HL-60/S4 treated with phorbol 12-myristate 13-acetate at 8.2 ng/mL for 4 days and 3 days (cell line): ENCODE results near the gene SANBR.
"Not testable (repeated sequence)": the region's sequence is repeated elsewhere in the genome, so short reads cannot be mapped to it uniquely, and the experiment has no call there.

ENCODE experiments used
- in situ Hi-C: fragments of 300-500 bp; cut with MboI; formaldehyde crosslinking; loops from 2 replicates; pipeline ENCODE4 v1.15.0; 2022; ENCODE audit warnings: low sequenced_read_pairs

SANBR gene

GRCh38 chr2:61065714-61066709 lies at the start of gene SANBR:
Gene SANBR, plus strand, starts transcription at chr2:61065871. Its CDS starts 4,480 bp downstream, at chr2:61070351.
- in situ Hi-C loops: no loop called here

GRCh38 chr2:61015976-61016375 lies 49.7 kb upstream of the SANBR start:
- in situ Hi-C loops: no loop called here

DNA sequence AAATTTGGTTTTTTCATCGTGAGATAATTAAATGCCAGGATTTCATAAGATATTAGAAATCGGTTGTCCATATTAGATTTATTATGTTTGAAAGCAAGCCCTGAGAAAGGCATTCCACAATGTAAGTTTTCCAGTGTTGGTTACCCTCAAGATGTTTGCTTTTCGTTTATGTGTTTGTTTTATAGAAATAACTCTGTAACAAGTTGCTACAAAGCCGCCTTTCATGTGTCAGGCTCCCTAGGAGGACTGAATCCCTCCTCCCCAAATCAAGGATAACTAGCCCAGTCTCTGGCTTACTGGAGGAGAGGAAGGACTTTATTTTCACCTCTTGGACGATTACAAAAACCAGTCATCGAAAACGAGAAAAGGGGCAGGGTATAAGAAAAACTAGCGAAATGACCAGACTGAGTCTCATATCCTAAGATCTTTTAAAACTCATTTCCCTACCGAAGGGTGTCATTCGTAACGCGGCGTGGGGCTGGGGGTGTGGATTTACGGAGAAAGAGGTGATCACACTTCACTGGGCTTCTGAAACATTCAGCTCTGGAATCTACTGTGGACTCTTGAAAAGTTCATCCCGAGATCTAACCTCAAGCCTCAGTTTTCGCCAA lies 49.2 kb upstream of the SANBR start:
- in situ Hi-C loops: no loop called here

DNA sequence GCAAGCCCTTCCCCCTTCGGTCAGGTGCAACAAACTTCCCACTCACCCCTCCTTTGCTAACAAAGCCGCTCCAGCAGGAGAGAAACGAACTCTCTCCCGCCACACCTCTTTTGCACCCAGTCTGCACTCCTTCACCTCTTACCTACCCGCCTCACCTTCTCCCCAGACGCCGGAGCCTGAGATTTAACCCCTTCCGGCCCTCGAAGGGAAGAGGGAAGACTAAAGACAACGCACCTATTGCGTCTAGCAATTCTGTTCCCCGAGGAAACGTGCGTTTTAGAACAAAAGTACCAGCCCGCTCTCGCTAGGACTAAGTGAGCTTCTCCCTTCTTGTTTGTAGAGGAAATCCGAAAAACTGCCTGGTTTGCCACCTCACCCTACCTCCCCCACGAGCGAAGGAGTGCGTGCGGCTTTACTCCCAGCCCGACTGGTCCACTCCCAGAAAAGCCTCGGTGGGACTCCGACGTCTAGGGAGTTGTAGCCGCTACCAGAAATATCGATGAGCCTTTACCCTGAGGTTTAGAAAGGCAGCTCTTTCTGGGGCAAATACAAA lies 48.6 kb upstream of the SANBR start:
- in situ Hi-C loops: no loop called here

- in situ Hi-C loops: no loop called here
Measured at GRCh38 chr2:61017556-61018317, 47.9 kb upstream of the SANBR start, which contains the start of the genes PEX13 and PUS10. Gene PEX13, plus strand, starts transcription at chr2:61017720. Its CDS starts 40 bp downstream, at chr2:61017760. Gene PUS10, minus strand, starts transcription at chr2:61018255. Its CDS starts 6,365 bp downstream, at chr2:61011890.

- in situ Hi-C loops: no loop called here
Measured at GRCh38 chr2:61018318-61018755, 47.3 kb upstream of the SANBR start.

GRCh38 chr2:61018798-61019197 lies 46.9 kb upstream of the SANBR start:
- in situ Hi-C loops: no loop called here

DNA sequence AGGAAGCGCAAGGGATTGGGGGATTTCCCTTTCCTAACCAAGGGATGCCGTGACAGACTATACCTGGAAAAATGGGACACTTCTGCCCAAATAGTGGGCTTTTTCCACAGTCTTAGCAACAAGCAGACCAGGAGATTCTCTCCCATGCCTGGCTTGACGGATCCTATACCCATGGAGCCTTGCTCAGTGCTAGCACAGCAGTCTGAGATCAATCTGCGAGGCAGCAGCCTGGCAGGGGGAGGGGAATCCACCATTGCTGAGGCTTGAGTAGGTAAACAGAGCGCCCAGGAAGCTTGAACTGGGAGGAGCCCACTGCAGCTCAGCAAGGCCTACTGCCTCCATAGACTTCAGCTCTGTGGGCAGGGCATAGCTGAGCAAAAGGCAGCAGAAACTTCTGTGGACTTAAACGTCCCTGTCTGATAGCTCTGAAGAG lies 44.4 kb upstream of the SANBR start:
- in situ Hi-C loops: no loop called here

GRCh38 chr2:61023670-61024069 lies 42.0 kb upstream of the SANBR start:
- in situ Hi-C loops: no loop called here

DNA sequence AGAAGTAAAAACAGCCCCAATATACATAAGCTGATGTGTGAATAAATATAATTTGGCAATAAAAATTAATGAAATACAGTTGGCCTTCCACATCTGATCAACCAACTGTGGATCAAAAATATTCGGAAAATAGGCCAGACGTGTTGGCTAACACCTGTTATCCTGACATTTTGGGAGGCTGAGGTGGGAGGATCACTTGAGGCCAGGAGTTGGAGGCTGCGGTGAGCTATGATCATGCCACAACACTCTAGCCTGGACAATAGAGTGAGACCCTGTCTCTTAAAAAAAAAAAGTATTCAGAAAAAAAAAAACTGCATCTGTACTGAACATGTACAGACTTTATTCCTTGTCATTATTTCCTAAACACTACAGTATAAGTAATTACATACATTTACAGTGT lies 36.1 kb upstream of the SANBR start:
- in situ Hi-C loops: no loop called here

DNA sequence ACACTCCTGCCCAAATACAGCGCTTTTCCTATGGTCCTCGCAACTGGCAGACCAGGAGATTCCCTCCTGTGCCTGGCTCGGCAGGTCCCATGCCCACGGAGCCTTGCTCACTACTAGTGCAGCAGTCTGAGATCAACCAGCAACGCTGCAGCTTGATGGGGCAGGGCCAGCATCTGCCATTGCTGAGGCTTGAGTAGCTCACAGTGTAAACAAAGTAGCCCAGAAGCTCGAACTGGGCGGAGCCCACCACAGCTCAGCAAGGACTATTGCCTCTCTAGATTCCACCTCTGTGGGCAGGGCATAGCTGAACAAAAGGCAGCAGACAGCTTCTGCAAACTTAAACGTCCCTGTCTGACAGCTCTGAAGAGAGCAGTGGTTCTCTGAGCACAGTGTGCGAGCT lies 31.1 kb upstream of the SANBR start:
- in situ Hi-C loops: not testable (repeated sequence)

DNA sequence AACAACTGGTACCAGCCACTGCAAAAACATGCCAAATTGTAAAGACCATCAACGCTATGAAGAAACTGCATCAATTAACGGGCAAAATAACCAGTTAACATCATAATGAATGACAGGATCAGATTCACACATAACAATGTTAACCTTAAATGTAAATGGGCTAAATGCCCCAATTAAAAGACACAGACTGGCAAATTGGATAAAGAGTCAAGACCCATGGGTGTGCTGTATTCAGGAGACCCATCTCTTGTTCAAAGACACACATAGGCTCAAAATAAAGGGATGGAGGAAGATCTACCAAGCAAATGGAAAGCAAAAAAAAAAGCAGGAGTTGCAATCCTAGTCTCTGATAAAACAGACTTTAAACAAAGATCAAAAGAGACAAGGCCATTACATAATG lies 29.0 kb upstream of the SANBR start:
- in situ Hi-C loops: not testable (repeated sequence)

- in situ Hi-C loops: no loop called here
Measured at GRCh38 chr2:61042807-61043206, 22.9 kb upstream of the SANBR start.

DNA sequence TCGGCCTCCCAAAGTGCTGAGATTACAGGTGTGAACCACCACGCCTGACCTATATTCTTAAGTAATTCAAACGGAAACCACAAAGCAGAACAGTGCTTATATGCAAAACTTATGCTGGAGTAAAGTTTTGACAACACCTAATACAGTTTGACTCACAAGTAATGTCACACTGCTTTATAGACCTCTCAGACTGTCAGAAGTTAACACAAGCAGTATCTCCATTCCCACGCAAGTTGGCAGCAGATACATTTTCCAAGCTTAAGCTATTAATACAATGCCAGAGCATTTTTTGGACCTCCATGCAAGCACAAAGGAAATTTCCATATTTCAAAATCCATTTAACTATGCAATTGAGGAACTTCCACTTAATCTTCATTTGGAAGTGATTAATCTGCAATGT lies 21.0 kb upstream of the SANBR start:
- in situ Hi-C loops: no loop called here

DNA sequence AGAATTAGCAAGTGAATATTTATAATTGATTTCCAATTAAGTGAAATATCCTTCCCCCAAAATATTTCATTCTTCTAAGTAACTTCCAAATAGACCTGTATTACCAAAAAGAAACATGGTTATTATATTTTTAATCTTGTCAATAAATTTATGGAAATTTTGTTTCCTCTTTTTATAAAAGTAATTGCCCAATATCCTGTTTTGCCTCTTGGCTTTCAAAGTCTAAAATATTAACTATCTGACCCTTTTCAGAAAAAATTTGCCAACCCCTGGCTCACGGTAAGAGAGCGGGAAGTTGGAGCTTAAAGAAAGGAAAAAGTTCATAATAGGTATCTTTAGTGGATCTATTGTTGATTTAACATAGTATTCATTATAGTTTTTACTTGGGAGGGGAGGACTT lies 20.4 kb upstream of the SANBR start:
- in situ Hi-C loops: no loop called here

- in situ Hi-C loops: no loop called here
Measured at GRCh38 chr2:61045999-61046398, 19.7 kb upstream of the SANBR start.

GRCh38 chr2:61055557-61055956 lies 10.1 kb upstream of the SANBR start:
- in situ Hi-C loops: no loop called here

DNA sequence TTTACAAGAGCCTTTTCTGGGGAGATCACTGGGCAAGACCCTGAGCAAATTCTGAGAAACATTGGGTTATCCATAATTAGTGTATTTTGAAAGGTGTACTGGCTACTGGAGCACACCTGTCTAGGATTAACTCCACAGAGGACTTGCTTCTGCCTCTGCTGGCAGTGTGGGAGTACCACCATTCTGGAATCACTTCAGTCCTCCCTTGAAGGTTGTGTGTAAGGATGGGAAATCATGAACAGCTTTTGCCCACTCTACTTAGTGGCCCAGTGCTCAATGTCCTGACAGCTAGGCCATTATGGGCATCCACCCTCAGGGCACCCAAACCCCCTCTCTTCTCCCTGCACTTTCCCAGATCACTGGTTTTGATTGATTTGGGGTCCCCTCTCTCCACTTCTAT lies 8.1 kb upstream of the SANBR start:
- in situ Hi-C loops: no loop called here

GRCh38 chr2:61059382-61059781 lies 6.3 kb upstream of the SANBR start:
- in situ Hi-C loops: no loop called here

DNA sequence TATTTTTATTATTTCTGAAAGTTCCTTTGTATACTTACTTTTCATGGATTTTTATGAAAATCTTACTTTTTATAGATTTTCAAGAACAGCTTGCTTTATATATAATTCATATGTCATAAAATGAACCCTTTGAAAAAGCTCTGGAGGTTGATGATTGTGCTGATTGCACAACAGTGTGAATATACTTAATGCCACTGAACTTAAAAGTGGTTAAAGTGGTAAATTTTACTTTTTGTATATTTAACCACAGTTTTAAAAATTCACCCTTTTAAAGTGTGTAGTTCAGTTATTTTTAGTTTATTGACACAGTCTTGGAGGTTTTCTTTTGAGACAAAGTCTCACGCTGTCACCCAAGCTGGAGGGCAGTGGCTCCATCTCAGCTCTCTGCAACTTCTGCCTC lies 8.4 kb downstream of the SANBR start:
- in situ Hi-C loops: no loop called here

DNA sequence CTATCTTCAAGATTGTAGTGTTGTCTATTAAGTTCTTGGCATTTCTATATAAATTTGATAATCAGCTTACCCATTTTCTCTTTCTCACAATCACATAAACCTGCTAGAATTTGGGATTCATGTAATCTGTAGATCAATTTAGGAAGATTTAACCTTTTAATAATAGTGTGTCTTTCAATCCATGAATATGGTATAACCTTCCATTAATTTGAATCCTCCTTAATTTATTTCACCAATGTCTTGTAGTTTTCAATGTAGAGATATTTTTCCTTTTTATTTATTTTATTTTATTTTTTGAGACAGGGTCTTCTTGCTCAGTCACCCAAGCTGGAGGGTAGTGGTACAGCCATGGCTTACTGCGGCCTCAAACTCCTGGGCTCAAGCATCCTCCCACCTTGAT lies 20.2 kb downstream of the SANBR start:
- in situ Hi-C loops: no loop called here
